HCT116 (cell line): ENCODE data around the gene MICAL3. TPM values are rescaled to one million over a fixed set of nuclear protein-coding genes. Genes with fewer than 3 reads are reported as not detected.

Source experiments
- ATAC-seq: fragments of 200-7000 bp; cut with Tn5 transposase; 2 replicates; pipeline ENCODE4 v1.9.1; 2020; ENCODE audit warnings: mild to moderate bottlenecking, moderate library complexity
- BruUV-seq: library from RNA; stranded (reverse); fragments of 400-500 nt; replicated peaks from 2 replicates; lab custom pipeline; 2021; lab: Mats Ljungman, UMichigan
- CTCF ChIA-PET: fragments of 300-600 bp; sonication (Branson Sonifier 250); formaldehyde crosslinking; loops from one replicate; lab custom pipeline; 2021; ENCODE audit warnings: antibody characterized with exemption; lab: Charles Lee
- POLR2A ChIA-PET: fragments of 300-600, 350-600 bp; sonication (Branson Sonifier 250); formaldehyde crosslinking; loops from one replicate; lab custom pipeline; 2021; ENCODE audit warnings: antibody characterized with exemption; lab: Charles Lee
- RAD21 ChIA-PET, 2 experiments: fragments of 300-600 bp; sonication (Branson Sonifier 250); formaldehyde crosslinking; loops; one replicate each; lab custom pipeline; 2023; ENCODE audit warnings: low total read pairs in 2 of 2; ENCODE audit not compliant: uncharacterized antibody in 2 of 2, unreplicated experiment in 2 of 2, low non-redundant PET in 1 of 2; lab: Charles Lee
- DNase-seq: peaks from one replicate; pipeline ENCODE4 v3.0.0-alpha.2; 2010; ENCODE audit warnings: low read depth, low spot score
- H2AFZ ChIP-seq: fragments of 200-600 bp; shearing (Covaris generic), sonication (generic); 2 replicates; pipeline ENCODE4 v1.6.1; 2017; ENCODE audit warnings: low read depth, mixed run types, mixed read lengths, antibody characterized with exemption, low read length; ENCODE audit not compliant: poor library complexity, severe bottlenecking
- H3K27ac ChIP-seq: 2 replicates; pipeline ENCODE4 v1.5.1; 2012; ENCODE audit warnings: low read depth, low read length
- H3K27me3 ChIP-seq: fragments of 200-600 bp; sonication (generic); 2 replicates; pipeline ENCODE4 v1.6.1; 2016; ENCODE audit warnings: mixed run types, low read length, mixed read lengths; ENCODE audit not compliant: insufficient read depth
- H3K36me3 ChIP-seq, 2 experiments: fragments of 200-500 bp in 1 of 2; fragments of 200-600 bp in 1 of 2; sonication (Bioruptor generic) in 1 of 2; sonication (generic) in 1 of 2; 2 replicates each; pipeline versions ENCODE4 v1.5.1 to v1.6.1; 2014 to 2016; ENCODE audit warnings: low read length in 2 of 2, inconsistent platforms in 1 of 2, mixed read lengths in 1 of 2, mixed run types in 1 of 2; ENCODE audit not compliant: insufficient read depth in 2 of 2, control insufficient read depth in 1 of 2
- H3K4me1 ChIP-seq, 2 experiments: fragments of 200-600 bp in 1 of 2; sonication (generic) in 1 of 2; 2 replicates each; pipeline versions ENCODE4 v1.5.1 to v1.6.1; 2012 to 2017; ENCODE audit warnings: low read length in 2 of 2, inconsistent platforms in 1 of 2, mild to moderate bottlenecking in 1 of 2, mixed read lengths in 1 of 2, mixed run types in 1 of 2, moderate library complexity in 1 of 2; ENCODE audit not compliant: insufficient read depth in 2 of 2, control insufficient read depth in 1 of 2
- H3K4me2 ChIP-seq: fragments of 200-600 bp; sonication (generic); 2 replicates; pipeline ENCODE4 v1.6.1; 2017; ENCODE audit warnings: mixed run types, low read length, mixed read lengths
- H3K4me3 ChIP-seq, 2 experiments: fragments of 200-600 bp in 1 of 2; sonication (generic) in 1 of 2; replicated peaks in 1 of 2; 2 replicates each; pipeline ENCODE4 v1.5.1; 2011 to 2016; ENCODE audit warnings: low read length in 2 of 2, control low read depth in 1 of 2, low read depth in 1 of 2, mild to moderate bottlenecking in 1 of 2, mixed read lengths in 1 of 2, mixed run types in 1 of 2
- H3K79me2 ChIP-seq: fragments of 200-600 bp; sonication (generic); 2 replicates; pipeline ENCODE4 v1.6.1; 2017; ENCODE audit warnings: mild to moderate bottlenecking, mixed run types, low read length, moderate library complexity, mixed read lengths; ENCODE audit not compliant: insufficient read depth
- H3K9ac ChIP-seq: fragments of 200-600 bp; sonication (generic); 2 replicates; pipeline ENCODE4 v1.6.1; 2016; ENCODE audit warnings: low read length, mixed read lengths
- H3K9me2 ChIP-seq: fragments of 200-600 bp; sonication (generic), shearing (Covaris generic); 2 replicates; pipeline ENCODE4 v1.6.1; 2017; ENCODE audit warnings: mixed run types, mild to moderate bottlenecking, moderate library complexity; ENCODE audit not compliant: insufficient read depth
- H3K9me3 ChIP-seq, 2 experiments: fragments of 200-500 bp in 1 of 2; fragments of 200-600 bp in 1 of 2; sonication (Bioruptor generic) in 1 of 2; sonication (generic) in 1 of 2; 2 replicates each; pipeline ENCODE4 v1.6.1; 2014 to 2017; ENCODE audit warnings: low read length in 2 of 2, mixed read lengths in 2 of 2, inconsistent platforms in 1 of 2, low read depth in 1 of 2, mild to moderate bottlenecking in 1 of 2, mixed run types in 1 of 2, moderate library complexity in 1 of 2; ENCODE audit not compliant: control insufficient read depth in 1 of 2, insufficient read depth in 1 of 2
- H4K20me1 ChIP-seq: fragments of 200-600 bp; sonication (generic), shearing (Covaris generic); 2 replicates; pipeline ENCODE4 v1.6.1; 2017; ENCODE audit warnings: mixed run types, mild to moderate bottlenecking, moderate library complexity; ENCODE audit not compliant: insufficient read depth
- ATF3 ChIP-seq: IDR thresholded peaks from 2 replicates; pipeline ENCODE4 v1.6.1; 2012
- CEBPB ChIP-seq: IDR thresholded peaks from 2 replicates; pipeline ENCODE4 v1.6.1; 2012; ENCODE audit warnings: low read depth
- CTCF ChIP-seq, 3 experiments: fragments of 200-600 bp in 1 of 3; sonication (generic) in 1 of 3; IDR thresholded peaks in 2 of 3; conservative IDR thresholded peaks in 1 of 3; 2 replicates each; pipeline ENCODE4 v1.5.1; 2012 to 2017; ENCODE audit warnings: low read depth in 2 of 3, low read length in 2 of 3, antibody characterized with exemption in 1 of 3, borderline replicate concordance in 1 of 3, control low read depth in 1 of 3, mild to moderate bottlenecking in 1 of 3, mixed read lengths in 1 of 3, mixed run types in 1 of 3, moderate library complexity in 1 of 3; ENCODE audit not compliant: insufficient read depth in 1 of 3
- EGR1 ChIP-seq: IDR thresholded peaks from 2 replicates; pipeline ENCODE4 v1.6.1; 2012; ENCODE audit warnings: low read depth
- ELF1 ChIP-seq: IDR thresholded peaks from 2 replicates; pipeline ENCODE4 v1.6.1; 2012; ENCODE audit warnings: low read depth, borderline replicate concordance
- EZH2 ChIP-seq: fragments of 200-600 bp; sonication (generic); IDR thresholded peaks from 2 replicates; pipeline ENCODE4 v1.6.1; 2017; ENCODE audit warnings: antibody characterized with exemption, mixed run types
- EZH2phosphoT487 ChIP-seq: fragments of 200-600 bp; IDR thresholded peaks from 2 replicates; pipeline ENCODE4 v1.6.1; 2018; ENCODE audit warnings: antibody characterized with exemption, borderline replicate concordance
- FOSL1 ChIP-seq: IDR thresholded peaks from 2 replicates; pipeline ENCODE4 v1.6.1; 2012; ENCODE audit warnings: low read depth
- JUND ChIP-seq: IDR thresholded peaks from 2 replicates; pipeline ENCODE4 v1.6.1; 2012
- POLR2A ChIP-seq: IDR thresholded peaks from 2 replicates; pipeline ENCODE4 v1.7.0; 2011; ENCODE audit warnings: borderline replicate concordance; ENCODE audit not compliant: insufficient read depth, insufficient read length; ENCODE audit errors: extremely low read depth
- POLR2AphosphoS5 ChIP-seq: IDR thresholded peaks from 2 replicates; pipeline ENCODE4 v1.6.1; 2011; ENCODE audit warnings: mild to moderate bottlenecking, low read depth, low read length, moderate library complexity
- RAD21 ChIP-seq: IDR thresholded peaks from 2 replicates; pipeline ENCODE4 v1.6.1; 2012; ENCODE audit warnings: low read depth, mild to moderate bottlenecking
- REST ChIP-seq: IDR thresholded peaks from 2 replicates; pipeline ENCODE4 v1.6.1; 2012; ENCODE audit warnings: low read depth
- SIN3A ChIP-seq: IDR thresholded peaks from 2 replicates; pipeline ENCODE4 v1.6.1; 2012; ENCODE audit warnings: low read depth
- SP1 ChIP-seq: IDR thresholded peaks from 2 replicates; pipeline ENCODE4 v1.6.1; 2012; ENCODE audit warnings: low read depth
- TCF7L2 ChIP-seq: IDR thresholded peaks from 2 replicates; pipeline ENCODE4 v1.7.0; 2011; ENCODE audit warnings: borderline replicate concordance, inconsistent platforms; ENCODE audit not compliant: insufficient read depth, insufficient read length; ENCODE audit errors: extremely low read depth
- YY1 ChIP-seq: IDR thresholded peaks from 2 replicates; pipeline ENCODE4 v1.6.1; 2011; ENCODE audit warnings: low read length, low read depth, moderate library complexity, mild to moderate bottlenecking; ENCODE audit not compliant: insufficient replicate concordance; ENCODE audit errors: extremely low read depth
- ZBTB33 ChIP-seq: IDR thresholded peaks from 2 replicates; pipeline ENCODE4 v1.6.1; 2011; ENCODE audit warnings: mild to moderate bottlenecking, low read length, moderate library complexity; ENCODE audit not compliant: insufficient replicate concordance; ENCODE audit errors: extremely low read depth
- ZFX ChIP-seq: fragments of 450-650 bp; IDR thresholded peaks from 2 replicates; pipeline ENCODE4 v1.6.1; 2017
- ZNF274 ChIP-seq: fragments of 200-500 bp; sonication (Bioruptor generic); IDR thresholded peaks from 2 replicates; pipeline ENCODE4 v1.6.1; 2014; ENCODE audit warnings: mild to moderate bottlenecking, low read depth, low read length, inconsistent platforms
- intact Hi-C: fragments of 100-400 bp; cut with micrococcal nuclease; formaldehyde crosslinking; loops from 2 replicates; pipeline ENCODE4 v1.10.0; 2022
- total RNA-seq: library from RNA; stranded (reverse); gene quantifications from one replicate; pipeline ENCODE4 v1.2.1, GENCODE V29; 2021; ENCODE audit not compliant: unreplicated experiment

Gene MICAL3
- total RNA-seq, 1 experiment from 2014 or later = 30.8 TPM

- no TSS peak for BruUV-seq
- no peaks in the 10 kb centered on the region for H3K9me2 ChIP-seq
- no peaks in the 10 kb centered on the region for H3K27me3 ChIP-seq
- H3K9me3 ChIP-seq = no peaks in the 10 kb centered on the region
- CTCF ChIA-PET = interaction anchor here (2.7 kb wide), 1 partner anchor 77 kb away, joined by 8 read pairs; no protein-coding TSS in a partner anchor
- peaks cover 70% of the 10 kb centered on the region for H3K79me2 ChIP-seq
- peaks cover 29 to 42% of the 10 kb centered on the region in 2 experiments for H3K4me1 ChIP-seq
- POLR2A ChIA-PET = no interaction called here
- H3K9ac ChIP-seq = no peak overlapping the region
- no peak overlapping the region for H3K4me3 ChIP-seq
- H3K36me3 ChIP-seq = no peaks in the 10 kb centered on the region
- DNase-seq (no peak), ATAC-seq (no peak)
- no peak overlapping the region for H2AFZ ChIP-seq
- TF ChIP-seq FOSL1 (no peak), ELF1 (no peak), ZNF274 (no peak), SIN3A (no peak), EZH2 (no peak), YY1 (no peak), REST (no peak), POLR2A (no peak), EGR1 (no peak), SP1 (no peak), CEBPB (no peak), POLR2AphosphoS5 (no peak), JUND (no peak), ATF3 (no peak), RAD21 (no peak), EZH2phosphoT487 (no peak), ZFX (no peak), ZBTB33 (no peak), CTCF (IDR thresholded peaks at IDR 0.05 in 2 of 3, conservative IDR thresholded peaks at IDR 0.05 in 1 of 3; ENCODE audit: borderline replicate concordance in 1 of 3, insufficient read depth in 1 of 3, low read depth in 2 of 3, low read length in 2 of 3) (no peak), TCF7L2 (no peak)
- H3K27ac ChIP-seq = no peak overlapping the region
- RAD21 ChIA-PET = no interaction called here
- H3K4me2 ChIP-seq = peak overlapping the region; percentile 94; the same call in 1 of the 2 replicates
- intact Hi-C loops = no loop called here
- H4K20me1 ChIP-seq = no peaks in the 10 kb centered on the region; the same call in 1 of the 2 replicates
These were observed 25.4 kb downstream of the MICAL3 start for GRCh38 chr22:17998913-17999312.
